Activated T-cell treated with anti-CD3 and anti-CD28 coated beads, Interleukin-2, amount 50 U/mL, for 1 hour (primary cell): ENCODE data around the gene SSBP3.
"Not testable (repeated sequence)": the region's sequence is repeated elsewhere in the genome, so short reads cannot be mapped to it uniquely, and the experiment has no call there.

Source experiments
- DNase-seq: peaks from one replicate; pipeline ENCODE4 v3.0.0-alpha.2; 2020

Gene SSBP3

DNA sequence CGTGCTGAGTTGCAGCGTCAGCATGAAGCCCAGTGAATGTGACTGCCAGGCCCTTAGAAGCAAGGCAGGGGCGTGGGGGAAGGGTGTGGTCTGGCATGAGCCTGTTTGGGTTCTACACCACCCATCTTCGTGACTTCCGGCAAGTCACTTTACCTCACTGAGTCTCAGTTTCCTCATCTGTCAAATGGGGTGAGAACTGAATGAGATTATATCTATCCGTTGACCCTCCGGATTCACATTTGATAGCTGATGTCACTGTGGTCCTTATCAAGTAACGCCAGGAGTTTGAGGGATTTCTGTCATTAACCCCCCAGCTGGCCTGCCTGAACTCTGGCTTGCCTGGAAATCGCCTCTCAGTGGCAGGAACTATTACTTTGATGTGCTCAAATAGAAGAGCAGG lies 190.7 kb downstream of the SSBP3 start:
- DNase-seq = no peak

DNA sequence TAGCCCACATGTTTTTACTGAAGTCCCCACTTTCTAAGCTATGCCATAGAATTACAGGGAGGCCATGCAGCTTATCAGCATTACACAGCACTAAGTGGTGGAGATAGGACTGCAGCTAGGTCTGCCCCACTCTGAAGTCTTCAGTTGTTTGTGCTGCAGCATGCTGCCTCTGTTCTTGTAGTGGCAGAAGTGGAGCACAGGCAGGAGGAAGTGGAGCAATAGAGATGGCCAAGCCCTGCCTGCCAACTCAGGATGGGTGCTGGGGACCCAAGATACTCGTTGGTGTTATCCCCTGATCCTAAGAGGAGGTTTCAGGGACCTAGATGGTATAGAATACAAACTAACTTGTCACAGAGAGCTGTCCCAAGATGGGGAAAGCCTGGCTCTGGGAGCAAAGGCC lies 193.3 kb downstream of the SSBP3 start:
- no peak for DNase-seq

DNA sequence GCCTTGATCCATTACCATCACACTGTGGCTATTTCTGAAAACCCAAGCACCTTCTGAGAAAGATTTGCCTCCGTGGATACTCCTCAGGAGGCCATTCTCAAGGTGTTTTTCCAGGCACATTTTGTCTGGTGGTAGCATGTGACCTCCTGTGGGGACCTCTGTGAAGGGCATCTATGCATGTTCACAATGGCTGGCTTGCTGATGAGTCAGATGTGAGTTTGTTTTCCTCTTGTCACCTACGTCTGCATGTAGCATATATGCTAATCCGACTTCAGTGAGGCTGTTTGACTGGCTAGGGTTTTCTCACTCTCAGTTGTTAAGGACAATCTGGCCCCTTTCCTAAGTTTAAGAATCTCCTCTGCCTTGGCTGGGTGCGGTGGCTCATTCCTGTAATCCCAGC lies 198.3 kb downstream of the SSBP3 start:
- DNase-seq = not testable (repeated sequence)

DNA sequence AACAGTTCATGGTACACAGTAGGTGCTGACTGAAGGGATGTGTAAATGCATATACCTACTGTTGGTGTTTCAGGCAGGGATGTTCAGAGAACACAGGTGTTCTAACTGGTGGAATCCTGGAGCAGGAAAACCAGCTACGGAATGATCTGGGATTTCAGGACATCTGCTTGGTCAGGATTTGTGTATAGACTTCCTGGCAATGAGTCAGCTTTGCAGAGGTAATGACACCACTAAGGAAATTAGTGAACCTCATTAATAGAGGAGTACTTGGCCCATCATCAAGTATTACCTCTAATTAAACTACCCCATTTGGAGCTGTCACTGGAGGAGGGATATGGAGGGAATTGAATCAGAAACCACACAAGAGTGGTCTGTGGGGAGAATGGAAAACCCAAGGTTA lies 198.9 kb downstream of the SSBP3 start:
- no peak for DNase-seq

DNA sequence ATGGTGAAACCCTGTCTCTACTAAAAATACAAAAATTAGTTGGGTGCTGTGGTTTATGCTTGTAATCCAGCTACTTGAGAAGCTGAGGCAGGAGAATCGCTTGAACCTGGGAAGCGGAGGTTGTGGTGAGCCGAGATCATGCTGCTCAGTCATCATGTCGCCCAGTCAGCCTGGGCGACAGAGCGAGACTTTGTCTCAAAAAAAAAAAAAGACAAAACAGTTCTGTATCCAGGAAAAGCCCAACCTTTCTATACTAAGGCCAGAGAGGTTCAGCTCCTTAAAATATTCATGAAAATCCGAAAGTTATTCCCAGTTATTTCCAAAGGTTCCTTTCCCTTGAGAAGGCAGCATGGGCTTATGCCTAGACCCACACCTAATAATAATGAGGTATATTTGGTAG lies 202.0 kb downstream of the SSBP3 start:
- no peak for DNase-seq

DNA sequence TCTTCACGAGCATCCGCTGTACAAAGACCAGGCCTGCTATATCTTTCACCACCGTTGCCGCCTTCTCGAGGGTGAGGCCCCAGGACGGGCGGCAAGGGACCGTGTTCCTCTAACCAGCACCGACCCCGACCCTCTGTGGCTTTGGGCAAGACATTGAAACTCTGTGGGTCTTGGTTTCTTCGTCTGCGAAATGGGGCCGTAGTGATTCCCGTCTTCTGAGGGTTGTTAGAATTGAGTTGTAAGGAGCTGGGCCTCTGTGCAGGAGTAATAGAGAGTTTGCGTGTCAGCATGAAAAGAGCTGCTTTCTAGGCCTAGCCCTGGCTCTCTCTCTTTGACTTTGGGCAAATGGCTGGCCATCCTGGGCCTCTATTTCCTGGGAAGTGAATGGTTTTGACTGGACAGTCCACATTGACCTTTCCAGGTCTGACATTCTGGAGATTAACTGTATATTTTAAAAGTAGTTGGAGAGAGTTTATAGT lies 205.6 kb downstream of the SSBP3 start:
- no peak for DNase-seq

DNA sequence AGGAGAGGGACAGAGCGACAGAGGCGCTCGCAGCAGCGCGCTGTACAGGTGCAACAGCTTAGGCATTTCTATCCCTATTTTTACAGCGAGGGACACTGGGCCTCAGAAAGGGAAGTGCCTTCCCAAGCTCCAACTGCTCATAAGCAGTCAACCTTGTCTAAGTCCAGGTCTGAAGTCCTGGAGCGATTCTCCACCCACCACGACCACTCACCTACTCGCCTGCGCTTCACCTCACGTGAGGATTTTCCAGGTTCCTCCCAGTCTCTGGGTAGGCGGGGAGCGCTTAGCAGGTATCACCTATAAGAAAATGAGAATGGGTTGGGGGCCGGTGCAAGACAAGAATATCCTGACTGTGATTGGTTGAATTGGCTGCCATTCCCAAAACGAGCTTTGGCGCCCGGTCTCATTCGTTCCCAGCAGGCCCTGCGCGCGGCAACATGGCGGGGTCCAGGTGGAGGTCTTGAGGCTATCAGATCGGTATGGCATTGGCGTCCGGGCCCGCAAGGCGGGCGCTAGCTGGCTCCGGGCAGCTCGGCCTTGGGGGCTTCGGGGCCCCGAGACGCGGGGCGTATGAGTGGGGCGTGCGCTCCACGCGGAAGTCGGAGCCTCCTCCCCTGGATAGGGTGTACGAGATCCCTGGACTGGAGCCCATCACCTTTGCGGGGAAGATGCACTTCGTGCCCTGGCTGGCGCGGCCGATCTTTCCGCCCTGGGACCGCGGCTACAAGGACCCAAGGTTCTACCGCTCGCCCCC lies 206.3 kb downstream of the SSBP3 start, which contains the start of the genes CYB5RL and MRPL37:
TSS of gene CYB5RL (minus strand) at position 266 of the 754 bp plus-strand sequence. CDS start 4,414 bp downstream, outside the sequence.
TSS of gene MRPL37 (plus strand) at position 403 of the 754 bp plus-strand sequence. CDS start at position 480, 77 bp downstream.
- peak; percentile 85 for DNase-seq

DNA sequence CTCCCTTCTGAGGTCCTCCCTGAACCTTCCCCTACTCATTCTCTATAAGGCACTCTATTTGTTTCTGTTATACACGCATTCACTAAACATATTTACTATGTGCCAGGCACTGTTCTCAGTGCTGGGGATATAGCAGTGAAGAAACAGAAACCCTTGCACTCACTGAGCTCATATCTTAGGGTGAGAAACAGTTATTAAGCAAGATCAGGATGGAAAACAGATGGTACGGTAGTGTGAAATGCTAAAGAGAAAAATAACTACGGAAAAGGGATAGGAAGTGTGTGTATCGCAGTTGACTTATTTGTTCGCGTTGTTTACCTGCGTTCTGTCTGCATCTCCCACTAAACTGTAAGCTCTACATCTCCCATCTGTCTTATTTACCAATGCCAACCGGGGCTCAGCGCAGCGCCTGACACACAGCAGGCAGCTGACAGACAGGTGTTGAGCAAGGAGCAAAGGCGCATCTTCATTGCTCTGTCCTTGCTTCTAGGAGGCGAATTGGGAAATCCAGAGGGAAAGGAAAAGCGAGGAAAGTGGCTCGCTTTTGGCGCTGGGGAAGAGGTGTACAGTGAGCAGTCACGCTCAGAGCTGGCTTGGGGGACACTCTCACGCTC lies 206.9 kb downstream of the SSBP3 start:
- no peak for DNase-seq

DNA sequence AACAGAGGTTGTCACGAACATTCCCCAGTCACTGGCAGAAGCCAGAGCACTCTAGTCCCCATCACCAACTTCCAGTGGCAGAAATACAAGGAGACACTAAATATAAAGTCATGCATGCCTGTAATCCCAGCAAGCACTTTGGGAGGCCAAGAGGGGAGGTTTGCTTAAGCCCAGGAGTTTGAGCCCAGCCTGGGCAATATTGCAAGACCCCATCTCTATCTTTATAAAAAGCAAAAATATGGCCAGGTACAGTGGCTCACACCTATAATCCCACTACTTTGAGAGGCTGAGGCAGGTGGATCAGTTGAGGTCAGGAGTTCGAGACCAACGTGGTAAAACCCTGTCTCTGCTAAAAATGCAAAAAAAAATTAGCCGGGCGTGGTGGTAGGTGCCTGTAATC lies 212.7 kb downstream of the SSBP3 start:
- DNase-seq = no peak

DNA sequence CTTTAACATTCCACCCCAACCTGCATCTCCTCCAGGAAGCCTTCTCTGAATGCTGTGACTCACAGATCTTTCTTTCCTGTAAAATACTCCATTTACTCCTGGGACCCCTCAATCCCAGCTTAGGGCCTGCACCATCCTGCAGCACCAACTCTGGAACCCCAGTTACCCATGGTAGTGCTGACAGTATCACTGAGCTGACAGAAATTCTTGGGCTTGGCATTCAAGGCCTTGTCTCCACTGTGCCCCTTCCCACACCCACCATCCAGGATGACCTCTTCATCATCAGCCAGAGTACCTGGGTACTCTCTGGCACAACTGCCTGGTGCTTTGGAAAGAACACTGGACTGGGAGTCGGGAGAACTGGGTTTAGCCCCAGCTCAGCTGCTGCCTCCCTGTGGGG lies 214.7 kb downstream of the SSBP3 start:
- no peak for DNase-seq

DNA sequence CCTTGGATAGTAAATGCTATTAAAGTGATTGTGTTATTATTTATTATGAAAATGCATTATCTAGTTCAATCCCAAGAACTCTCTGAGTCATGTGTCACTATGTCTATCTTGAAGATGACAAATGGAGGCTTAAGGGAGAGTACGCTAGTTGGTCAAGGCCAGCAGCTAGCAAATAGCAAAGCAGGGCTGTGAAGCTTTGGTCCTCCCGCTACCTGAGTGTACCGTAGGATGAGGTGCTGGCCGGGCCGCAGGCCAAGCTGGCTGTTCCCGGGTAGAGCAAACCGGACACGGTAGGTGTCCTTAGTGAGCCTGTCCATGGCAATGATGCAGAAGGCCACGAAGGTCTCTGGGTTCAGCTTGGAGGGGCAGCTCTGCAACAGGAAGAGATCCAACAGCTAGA lies 215.7 kb downstream of the SSBP3 start:
- no peak for DNase-seq

DNA sequence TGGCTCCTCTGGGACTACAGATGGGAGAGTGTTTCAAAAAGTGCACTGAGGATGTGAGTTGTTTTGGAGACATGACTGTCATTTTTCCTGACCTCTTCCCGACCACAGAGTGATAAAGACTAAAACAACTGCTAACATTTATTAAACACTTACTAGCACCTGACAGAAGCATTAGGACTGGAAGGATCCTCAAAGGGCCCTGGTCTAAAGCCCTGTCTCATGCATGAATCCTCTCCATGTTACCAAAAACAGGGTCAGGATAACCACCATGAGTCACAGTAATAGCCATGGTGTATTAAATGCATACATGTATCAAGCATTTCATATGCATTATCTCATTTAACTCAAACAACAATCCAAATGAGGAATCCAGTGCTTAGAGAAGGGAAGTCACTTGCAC lies 217.9 kb downstream of the SSBP3 start:
- DNase-seq = no peak

DNA sequence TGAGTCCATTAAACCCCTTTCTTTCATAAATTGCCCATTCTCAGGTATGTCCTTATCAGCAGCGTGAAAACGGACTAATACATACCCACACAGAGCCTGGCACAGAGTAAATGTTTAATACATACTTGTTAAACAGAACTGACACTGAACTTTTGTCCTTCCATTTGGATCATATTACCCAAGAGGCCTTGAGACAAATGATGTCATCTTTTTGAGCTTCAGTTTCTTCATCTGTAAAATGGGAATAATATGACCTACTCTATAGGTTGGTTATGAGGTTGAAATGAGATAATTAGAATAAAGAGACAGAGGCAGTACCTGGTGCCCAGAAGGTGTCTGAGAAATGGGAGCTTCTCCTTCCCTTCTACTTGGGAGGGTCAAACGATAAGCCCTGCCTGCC lies 220.1 kb downstream of the SSBP3 start:
- no peak for DNase-seq

DNA sequence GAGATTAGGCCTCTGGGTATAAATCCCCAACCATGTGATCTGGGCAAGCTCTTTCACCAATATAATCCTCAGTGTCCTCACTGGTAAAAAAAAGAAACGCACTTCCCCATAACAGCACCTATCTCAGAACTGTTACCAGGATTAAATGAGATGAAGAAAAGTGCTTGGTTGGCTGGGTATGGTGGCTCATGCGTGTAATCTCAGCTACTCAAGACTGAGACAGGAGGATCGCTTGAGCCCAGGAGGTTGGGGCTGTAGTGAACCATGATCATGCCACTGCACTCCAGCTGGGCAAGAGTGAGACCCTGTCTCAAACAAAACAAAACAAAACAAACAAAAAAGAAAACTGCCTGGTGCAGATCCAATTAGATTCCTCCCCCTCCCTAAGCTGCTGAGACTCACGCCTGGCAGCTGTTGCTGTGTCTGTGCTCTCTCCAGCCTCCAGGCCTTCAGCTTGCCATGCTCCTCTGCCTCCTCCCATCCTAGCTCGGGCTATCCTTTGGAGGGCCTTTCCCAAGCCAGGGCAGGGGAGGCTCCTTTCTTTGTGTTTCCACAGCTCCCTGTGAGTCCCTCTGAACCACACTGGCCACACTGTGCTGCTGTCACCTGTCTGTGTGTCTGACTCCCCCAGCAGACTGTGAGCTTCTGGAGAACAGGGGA lies 225.4 kb downstream of the SSBP3 start:
- no peak for DNase-seq

DNA sequence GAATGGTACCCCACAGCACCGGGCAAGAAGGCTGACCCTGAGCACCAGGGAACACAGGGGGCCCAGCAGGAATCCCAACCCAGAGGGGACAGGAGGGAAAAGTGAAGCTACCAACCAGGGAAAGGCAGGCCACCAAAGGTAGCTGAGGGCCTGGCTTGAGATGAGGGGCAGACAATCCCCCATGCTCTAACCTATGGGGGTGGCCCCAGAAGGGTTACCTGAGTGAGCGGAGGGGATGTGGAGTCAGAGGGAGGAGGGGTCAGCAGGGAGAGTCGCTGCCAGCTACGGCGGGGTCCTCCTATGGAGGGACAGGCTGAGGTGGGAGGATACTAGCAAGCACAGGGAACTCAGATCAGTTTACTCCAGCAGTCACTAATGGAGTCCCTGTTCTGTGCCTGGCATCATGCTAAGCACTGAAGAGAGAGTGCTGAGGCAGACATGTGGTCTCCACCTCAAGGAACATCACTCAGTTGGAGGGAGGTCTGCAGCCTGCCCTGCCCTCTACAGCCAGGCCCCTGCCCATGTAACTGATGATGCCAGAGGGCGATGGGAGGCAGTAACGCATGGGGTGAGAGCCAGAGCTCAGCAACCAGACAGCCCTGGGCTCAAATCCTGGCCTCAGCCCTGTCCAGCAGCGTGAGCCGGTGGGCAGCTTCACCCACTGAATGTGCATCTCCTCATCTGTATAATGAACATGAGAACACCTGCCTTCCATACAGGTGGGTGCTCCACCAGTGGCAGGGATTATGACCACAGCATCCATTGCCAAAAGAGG lies 227.7 kb downstream of the SSBP3 start:
- DNase-seq = no peak

DNA sequence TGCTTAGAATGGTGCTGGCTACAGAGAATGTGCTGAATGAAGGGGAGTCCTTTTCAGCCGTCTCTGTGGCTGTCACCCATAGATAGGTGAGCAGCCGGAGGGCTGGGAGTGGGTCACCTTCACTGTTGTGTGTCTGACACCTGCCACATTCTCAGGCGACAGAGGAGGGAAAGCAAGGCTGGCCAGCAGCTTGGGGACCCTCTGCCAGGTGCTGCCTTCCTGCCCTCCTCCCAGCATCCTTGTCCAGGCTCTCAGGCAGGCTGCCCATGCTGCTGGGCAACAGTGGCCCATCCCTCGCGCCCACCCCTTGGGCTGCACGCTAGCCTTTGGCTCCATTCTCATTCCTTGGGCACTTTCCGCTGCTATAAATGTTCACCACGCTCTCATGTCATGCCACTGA lies 228.5 kb downstream of the SSBP3 start:
- no peak for DNase-seq

DNA sequence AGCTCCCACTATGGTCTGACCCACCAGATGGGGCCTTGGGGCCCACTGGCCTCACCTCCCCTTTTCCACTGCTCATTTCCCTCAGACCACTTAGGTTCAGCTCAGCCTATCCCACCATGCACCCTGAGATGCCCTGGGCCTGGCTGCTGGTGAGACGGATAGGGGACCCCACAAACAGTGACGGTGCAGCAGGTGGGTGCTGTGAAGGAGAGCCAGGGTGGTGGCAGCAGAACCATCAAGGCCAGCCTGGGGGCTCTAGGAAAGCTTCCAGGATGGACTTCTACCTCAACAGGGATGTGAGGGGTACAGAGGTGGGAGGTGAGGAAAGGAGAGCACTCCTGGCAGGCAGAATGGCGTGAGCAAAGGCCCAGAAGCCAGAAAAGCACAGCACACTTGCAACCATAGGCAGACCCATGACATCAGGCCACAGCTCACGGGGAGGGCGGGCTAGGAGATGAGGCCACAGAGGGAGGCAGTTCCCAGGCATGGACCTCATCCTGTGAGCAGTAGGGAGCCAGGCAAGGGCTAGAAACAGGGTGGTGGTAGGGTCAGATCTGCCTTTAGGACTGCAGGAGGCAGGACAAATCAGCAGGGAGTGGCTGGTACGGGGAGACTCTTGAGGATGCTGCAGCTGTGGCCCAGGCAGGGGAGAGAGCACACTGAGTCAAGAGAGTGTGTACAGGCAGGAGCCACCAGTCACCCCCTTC lies 229.4 kb downstream of the SSBP3 start:
- DNase-seq = no peak
